Caco-2 (cell line): Measurements from ENCODE around the gene PALLD. TPM values are rescaled to one million over a fixed set of nuclear protein-coding genes. Genes with fewer than 3 reads are reported as not detected.

Experiments
- BruUV-seq: library from RNA; stranded (reverse); fragments of 400-500 nt; replicated peaks from 2 replicates; lab custom pipeline; 2021; lab: Mats Ljungman, UMichigan
- CTCF ChIA-PET: fragments of 300-600 bp; sonication (Branson Sonifier 250); formaldehyde crosslinking; loops from one replicate; lab custom pipeline; 2022; ENCODE audit warnings: antibody characterized with exemption; lab: Charles Lee
- POLR2A ChIA-PET: fragments of 300-600 bp; sonication (Branson Sonifier 250); formaldehyde crosslinking; loops from one replicate; lab custom pipeline; 2022; ENCODE audit warnings: antibody characterized with exemption; lab: Charles Lee
- DNase-seq, 2 experiments: peaks; one replicate each; pipeline versions ENCODE4 v3.0.0 to v3.0.0-alpha.2; 2020 to 2022
- H3K27me3 ChIP-seq: replicated peaks from 2 replicates; pipeline ENCODE4 v1.6.0; 2011; ENCODE audit warnings: low read length; ENCODE audit not compliant: control insufficient read depth, insufficient read depth
- H3K36me3 ChIP-seq: 2 replicates; pipeline ENCODE4 v1.5.1; 2011; ENCODE audit warnings: low read length; ENCODE audit not compliant: control insufficient read depth, insufficient read depth
- H3K4me1 ChIP-seq: fragments of 250-450 bp; sonication (Bioruptor Pico); 2 replicates; pipeline ENCODE4 v1.5.1; 2020; ENCODE audit warnings: mild to moderate bottlenecking
- H3K4me3 ChIP-seq: 2 replicates; pipeline ENCODE4 v1.5.1; 2011; ENCODE audit warnings: low read depth, mild to moderate bottlenecking, control low read depth, low read length
- H3K9me3 ChIP-seq: fragments of 250-450 bp; sonication (Bioruptor Pico); 2 replicates; pipeline ENCODE4 v1.5.1; 2020; ENCODE audit warnings: mild to moderate bottlenecking, moderate library complexity
- H3K27ac Mint-ChIP-seq: one replicate; pipeline ENCODE4 v1.8.0; 2022; ENCODE audit warnings: mixed read lengths; ENCODE audit not compliant: unreplicated experiment
- H3K27me3 Mint-ChIP-seq: one replicate; pipeline ENCODE4 v1.8.0; 2022; ENCODE audit warnings: mixed read lengths; ENCODE audit not compliant: insufficient read depth, unreplicated experiment
- H3K36me3 Mint-ChIP-seq: one replicate; pipeline ENCODE4 v1.8.0; 2022; ENCODE audit warnings: mild to moderate bottlenecking, mixed read lengths; ENCODE audit not compliant: insufficient read depth, unreplicated experiment
- H3K4me1 Mint-ChIP-seq: one replicate; pipeline ENCODE4 v1.8.0; 2022; ENCODE audit warnings: low read depth, mixed read lengths; ENCODE audit not compliant: unreplicated experiment
- H3K4me3 Mint-ChIP-seq: one replicate; pipeline ENCODE4 v1.8.0; 2022; ENCODE audit warnings: mild to moderate bottlenecking, moderate library complexity, mixed read lengths; ENCODE audit not compliant: unreplicated experiment
- H3K9me3 Mint-ChIP-seq: one replicate; pipeline ENCODE4 v1.8.0; 2022; ENCODE audit warnings: mixed read lengths; ENCODE audit not compliant: unreplicated experiment
- intact Hi-C: fragments of 100-400 bp; cut with micrococcal nuclease; formaldehyde crosslinking; loops from one replicate; pipeline ENCODE4 v1.10.0; 2022; ENCODE audit not compliant: unreplicated experiment
- total RNA-seq: library from RNA; stranded (reverse); gene quantifications from 2 replicates; pipeline ENCODE4 v1.2.3, GENCODE V29; 2022
- TF ChIP-seq, protein P1 (sequence below), 2 experiments: fragments of 200-600 bp in 1 of 2; IDR thresholded peaks; 1 replicate in 1 of 2; 2 replicates in 1 of 2; pipeline versions ENCODE4 v1.5.1 to v1.8.0; 2011 to 2022; ENCODE audit warnings: antibody characterized with exemption in 1 of 2, control low read depth in 1 of 2, inconsistent platforms in 1 of 2, low read depth in 1 of 2, low read length in 1 of 2, mild to moderate bottlenecking in 1 of 2, moderate library complexity in 1 of 2; ENCODE audit not compliant: insufficient read depth in 1 of 2, severe bottlenecking in 1 of 2, unreplicated experiment in 1 of 2

Gene PALLD
- total RNA-seq, 1 experiment from 2014 or later: 12.3 TPM

DNA sequence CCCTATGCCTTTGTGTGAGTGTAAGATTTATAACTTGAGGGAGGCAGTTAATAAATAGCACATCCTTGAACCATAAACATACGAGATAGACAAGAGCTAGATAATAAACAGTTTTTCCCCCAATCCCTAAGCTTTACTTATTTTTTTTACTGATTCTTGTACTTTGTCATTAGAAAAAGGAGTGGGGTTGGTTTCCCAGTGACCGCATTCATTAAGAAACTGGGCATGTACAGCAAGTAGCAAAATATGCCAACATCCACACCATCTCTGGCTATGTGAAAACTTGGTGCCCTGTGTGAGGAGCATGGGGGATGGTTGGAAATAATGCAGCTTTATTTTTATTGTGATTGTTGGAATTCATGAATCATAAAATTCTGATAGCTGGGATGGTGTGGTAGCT is 337.0 kb downstream of the PALLD start:
- ChIA-PET POLR2A (no interaction called here), CTCF (no interaction called here)
- intact Hi-C loops: loop anchor here (5.0 kb wide), 1 partner anchor 88 kb away; no protein-coding TSS in a partner anchor

DNA sequence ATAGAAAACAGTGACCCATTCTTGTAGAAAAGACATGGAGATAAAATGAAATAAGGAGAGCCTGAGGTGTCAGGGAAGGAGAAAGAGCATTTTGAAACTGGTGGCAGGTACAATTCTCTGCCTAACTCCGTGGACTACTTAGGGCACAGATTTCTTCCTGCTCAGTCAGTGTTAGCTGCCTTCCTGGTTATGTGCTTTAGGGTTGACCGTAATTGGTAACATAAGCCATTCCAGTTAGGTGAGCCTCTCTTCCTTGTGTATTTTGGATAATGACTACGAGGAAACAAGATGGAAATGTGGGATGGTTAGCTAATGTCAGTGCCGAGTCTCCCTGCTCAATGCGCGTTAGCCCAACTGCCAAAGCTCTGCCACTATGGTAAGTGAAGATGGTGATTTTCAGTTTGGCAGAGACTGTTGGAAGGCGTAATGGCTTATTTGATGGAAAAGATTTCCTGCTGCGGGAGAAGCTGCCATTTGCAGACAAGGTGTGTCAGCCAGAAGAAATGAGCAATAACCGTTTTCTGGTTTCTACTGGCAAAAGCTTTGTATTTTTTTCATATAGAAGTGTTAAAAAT is 339.1 kb downstream of the PALLD start:
- no peaks in the 10 kb centered on the region for H3K9me3 ChIP-seq
- peaks cover 16% of the 10 kb centered on the region for H3K36me3 Mint-ChIP-seq
- DNase-seq: no peak
- H3K9me3 Mint-ChIP-seq: no peaks in the 10 kb centered on the region
- H3K4me1 Mint-ChIP-seq: peaks cover 6% of the 10 kb centered on the region
- H3K27me3 ChIP-seq: no peaks in the 10 kb centered on the region
- ChIA-PET POLR2A (no interaction called here), CTCF (no interaction called here)
- intact Hi-C loops: no loop called here
- H3K27ac Mint-ChIP-seq: no peak overlapping the region
- TF ChIP-seq, protein P1, sequence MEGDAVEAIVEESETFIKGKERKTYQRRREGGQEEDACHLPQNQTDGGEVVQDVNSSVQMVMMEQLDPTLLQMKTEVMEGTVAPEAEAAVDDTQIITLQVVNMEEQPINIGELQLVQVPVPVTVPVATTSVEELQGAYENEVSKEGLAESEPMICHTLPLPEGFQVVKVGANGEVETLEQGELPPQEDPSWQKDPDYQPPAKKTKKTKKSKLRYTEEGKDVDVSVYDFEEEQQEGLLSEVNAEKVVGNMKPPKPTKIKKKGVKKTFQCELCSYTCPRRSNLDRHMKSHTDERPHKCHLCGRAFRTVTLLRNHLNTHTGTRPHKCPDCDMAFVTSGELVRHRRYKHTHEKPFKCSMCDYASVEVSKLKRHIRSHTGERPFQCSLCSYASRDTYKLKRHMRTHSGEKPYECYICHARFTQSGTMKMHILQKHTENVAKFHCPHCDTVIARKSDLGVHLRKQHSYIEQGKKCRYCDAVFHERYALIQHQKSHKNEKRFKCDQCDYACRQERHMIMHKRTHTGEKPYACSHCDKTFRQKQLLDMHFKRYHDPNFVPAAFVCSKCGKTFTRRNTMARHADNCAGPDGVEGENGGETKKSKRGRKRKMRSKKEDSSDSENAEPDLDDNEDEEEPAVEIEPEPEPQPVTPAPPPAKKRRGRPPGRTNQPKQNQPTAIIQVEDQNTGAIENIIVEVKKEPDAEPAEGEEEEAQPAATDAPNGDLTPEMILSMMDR (IDR thresholded peaks at IDR 0.05; ENCODE audit: insufficient read depth in 1 of 2, low read depth in 1 of 2, low read length in 1 of 2, severe bottlenecking in 1 of 2, unreplicated experiment in 1 of 2): no peak
- H3K27me3 Mint-ChIP-seq: no peaks in the 10 kb centered on the region
- H3K4me3 Mint-ChIP-seq: no peak overlapping the region
- no peak overlapping the region for H3K4me3 ChIP-seq
- BruUV-seq: no TSS peak
- no peaks in the 10 kb centered on the region for H3K4me1 ChIP-seq
- H3K36me3 ChIP-seq: no peaks in the 10 kb centered on the region

More for the DNA sequence above, 337.0 kb downstream of the PALLD start:
- no peaks in the 10 kb centered on the region for H3K9me3 ChIP-seq
- TF ChIP-seq, protein P1 (IDR thresholded peaks at IDR 0.05; ENCODE audit: insufficient read depth in 1 of 2, low read depth in 1 of 2, low read length in 1 of 2, severe bottlenecking in 1 of 2, unreplicated experiment in 1 of 2): no peak
- no peak overlapping the region for H3K27ac Mint-ChIP-seq
- H3K27me3 ChIP-seq: no peaks in the 10 kb centered on the region
- peaks cover 16% of the 10 kb centered on the region for H3K36me3 Mint-ChIP-seq
- TSS peak; percentile 36 for BruUV-seq
- no peak overlapping the region for H3K4me3 Mint-ChIP-seq
- H3K27me3 Mint-ChIP-seq: no peaks in the 10 kb centered on the region
- no peaks in the 10 kb centered on the region for H3K4me1 ChIP-seq
- no peak for DNase-seq
- peaks cover 6% of the 10 kb centered on the region for H3K4me1 Mint-ChIP-seq
- no peak overlapping the region for H3K4me3 ChIP-seq
- H3K9me3 Mint-ChIP-seq: no peaks in the 10 kb centered on the region
- H3K36me3 ChIP-seq: no peaks in the 10 kb centered on the region

DNA sequence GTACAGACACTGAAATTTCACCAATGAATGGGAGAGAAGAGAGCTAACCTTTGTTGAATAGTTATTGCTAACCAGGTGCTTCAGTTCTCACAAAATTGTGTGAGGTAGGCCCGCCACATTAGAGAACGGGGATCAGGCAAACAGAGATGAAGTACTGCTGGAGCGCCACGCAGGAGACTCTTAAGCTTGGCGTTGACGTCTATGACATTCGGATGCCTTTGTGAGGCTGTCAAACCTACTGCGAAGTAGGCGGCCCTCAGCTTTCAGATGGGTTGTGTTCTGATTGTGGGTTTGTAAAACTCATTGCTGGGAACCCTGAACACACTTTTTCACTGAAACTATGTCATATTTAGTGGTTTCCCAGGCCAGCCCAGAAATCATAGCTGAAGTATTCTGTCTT is 339.6 kb downstream of the PALLD start:
- intact Hi-C loops: no loop called here
- no peaks in the 10 kb centered on the region for H3K27me3 Mint-ChIP-seq
- BruUV-seq: no TSS peak
- ChIA-PET POLR2A (no interaction called here), CTCF (no interaction called here)
- H3K4me3 Mint-ChIP-seq: no peak overlapping the region
- peaks cover 6% of the 10 kb centered on the region for H3K4me1 Mint-ChIP-seq
- H3K27ac Mint-ChIP-seq: no peak overlapping the region
- Histone ChIP-seq H3K27me3 (no peaks in the 10 kb centered on the region), H3K9me3 (no peaks in the 10 kb centered on the region), H3K4me3 (no peak overlapping the region), H3K4me1 (no peaks in the 10 kb centered on the region), H3K36me3 (no peaks in the 10 kb centered on the region)
- H3K36me3 Mint-ChIP-seq: peaks cover 16% of the 10 kb centered on the region
- TF ChIP-seq, protein P1 (IDR thresholded peaks at IDR 0.05; ENCODE audit: insufficient read depth in 1 of 2, low read depth in 1 of 2, low read length in 1 of 2, severe bottlenecking in 1 of 2, unreplicated experiment in 1 of 2): no peak
- no peaks in the 10 kb centered on the region for H3K9me3 Mint-ChIP-seq
- DNase-seq: no peak
